Psoas muscle (tissue), 8 donors: ENCODE results near the gene RASAL2. TPM values are rescaled to one million over a fixed set of nuclear protein-coding genes. Genes with fewer than 3 reads are reported as not detected.

Source experiments
- ATAC-seq, 4 donors: fragments of 200-7000 bp; cut with Tn5 transposase; one replicate each; pipeline ENCODE4 v1.9.1; 2020; ENCODE audit warnings: moderate library complexity in 3 of 4, mild to moderate bottlenecking in 2 of 4
- DNase-seq, 2 donors: peaks; one replicate each; pipeline ENCODE4 v3.0.0-alpha.2; 2020
- H3K27ac ChIP-seq: fragments of 200-600 bp; one replicate; pipeline ENCODE4 v1.8.0; 2022
- H3K27me3 ChIP-seq, 3 donors: fragments of 200-600 bp in 1 of 3; one replicate each; pipeline versions ENCODE4 v1.6.1 to v1.8.0; 2013 to 2022; ENCODE audit warnings: low read length in 2 of 3, mild to moderate bottlenecking in 2 of 3, moderate library complexity in 1 of 3; ENCODE audit not compliant: insufficient read depth in 3 of 3
- H3K36me3 ChIP-seq, 2 donors: fragments of 200-600 bp in 1 of 2; one replicate each; pipeline versions ENCODE4 v1.6.1 to v1.8.0; 2013 to 2022; ENCODE audit warnings: low read depth in 1 of 2, mild to moderate bottlenecking in 1 of 2, moderate library complexity in 1 of 2; ENCODE audit not compliant: insufficient read depth in 1 of 2
- H3K4me1 ChIP-seq: fragments of 200-600 bp; one replicate; pipeline ENCODE4 v1.8.0; 2022
- H3K4me3 ChIP-seq: fragments of 200-600 bp; one replicate; pipeline ENCODE4 v1.8.0; 2022; ENCODE audit warnings: mild to moderate bottlenecking
- H3K9me3 ChIP-seq: fragments of 200-600 bp; one replicate; pipeline ENCODE4 v1.8.0; 2022
- CTCF ChIP-seq: fragments of 200-600 bp; IDR thresholded peaks from one replicate; pipeline ENCODE4 v1.8.0; 2022; ENCODE audit warnings: antibody characterized with exemption
- WGBS, 3 donors: extraction: QIAGEN DNeasy Blood & Tissue Kit; methylation state at CpG; one replicate each; pipeline versions ENCODE4 v1.1.6 to v1.1.7; 2013; 5-methylcytosine and 5-hydroxymethylcytosine counted together
- intact Hi-C, 2 donors: fragments of 100-400 bp; cut with DNase I; formaldehyde crosslinking; loops; one replicate each; pipeline versions ENCODE4 v1.11.0 to v1.14.2; 2022
- polyA plus RNA-seq, 3 donors: library from polyadenylated mRNA; stranded (reverse); fragments of 200-250 nt; gene quantifications; one replicate each; pipeline ENCODE4 v1.2.3, GENCODE V29; 2013
- total RNA-seq, 4 donors: library from RNA; stranded (reverse); fragmentation: NEBNext Ultra II Directional in 2 of 4; extraction: Animal tissue kit (Norgen Biotek cat#: 25700) in 2 of 4; gene quantifications; one replicate each; pipeline versions ENCODE4 v1.2.1 to v1.2.4, GENCODE V29; 2021 to 2023
- donor health status: healthy with polysubstance abuse.
- donor health status: DM: no; HTN: no; CAD: no; lungs with moderate emphysema.
- donor health status: Bipolar disorder and iron deficiency.
- donor health status: healthy.
- donor health status: DM: yes; HTN: yes; CAD: no.
- donor health status: DM: no; HTN: no; CAD: no.
- donor health status: DM: no; HTN: no; CAD: no.
- donor health status: DM: yes; HTN: yes; CAD: no.

The RASAL2 gene
- total and polyA plus RNA-seq, 7 donors: 1.9 to 42.1 (median 5.5) TPM

- no peak overlapping the region for H3K4me3 ChIP-seq
- no peak for TF ChIP-seq CTCF
- intact Hi-C loops: no loop called here
Measured at GRCh38 chr1:178161516-178161915, 67.6 kb downstream of the RASAL2 start.

GRCh38 chr1:178165196-178165595 lies 71.3 kb downstream of the RASAL2 start:
- no peak overlapping the region for H3K4me3 ChIP-seq
- no peaks in the 10 kb centered on the region for H3K9me3 ChIP-seq
- no peak for TF ChIP-seq CTCF
- WGBS, 3 donors: 91 to 97% (median 91%) methylated on average over 1 of the region's 1 CpG
- H3K4me1 ChIP-seq: no peaks in the 10 kb centered on the region
- no peaks in the 10 kb centered on the region for H3K36me3 ChIP-seq
- no peak overlapping the region for H3K27ac ChIP-seq
- ATAC-seq (no peak), DNase-seq (no peak)
- H3K27me3 ChIP-seq: no peaks in the 10 kb centered on the region
- intact Hi-C loops: no loop called here

More at GRCh38 chr1:178161516-178161915, 67.6 kb downstream of the RASAL2 start:
- ATAC-seq (no peak), DNase-seq (no peak)
- H3K4me1 ChIP-seq: peaks cover 4% of the 10 kb centered on the region
- H3K9me3 ChIP-seq: no peaks in the 10 kb centered on the region
- WGBS, 3 donors: 61 to 69% (median 62%) methylated on average over 2 of the region's 2 CpGs
- H3K36me3 ChIP-seq: no peaks in the 10 kb centered on the region
- no peaks in the 10 kb centered on the region for H3K27me3 ChIP-seq
- H3K27ac ChIP-seq: no peak overlapping the region

GRCh38 chr1:178166429-178167024 lies 72.6 kb downstream of the RASAL2 start:
- Histone ChIP-seq H3K36me3 (no peaks in the 10 kb centered on the region), H3K4me1 (no peaks in the 10 kb centered on the region), H3K4me3 (no peak overlapping the region), H3K27ac (no peak overlapping the region), H3K9me3 (no peaks in the 10 kb centered on the region), H3K27me3 (no peaks in the 10 kb centered on the region)
- intact Hi-C loops: no loop called here
- ATAC-seq: no peak
- 31 to 50% (median 50%) methylated on average over 1 of the region's 1 CpG for WGBS, 3 donors
- TF ChIP-seq CTCF: no peak
- DNase-seq: no peak

- ATAC-seq (no peak), DNase-seq (no peak)
- no peaks in the 10 kb centered on the region for H3K9me3 ChIP-seq
- H3K4me1 ChIP-seq: no peaks in the 10 kb centered on the region
- TF ChIP-seq CTCF: no peak
- no peak overlapping the region for H3K27ac ChIP-seq
- no peaks in the 10 kb centered on the region for H3K27me3 ChIP-seq
- intact Hi-C loops: no loop called here
- no peaks in the 10 kb centered on the region for H3K36me3 ChIP-seq
- H3K4me3 ChIP-seq: no peak overlapping the region
- WGBS, 3 donors: 80 to 85% (median 85%) methylated on average over 2 of the region's 2 CpGs
Measured at GRCh38 chr1:178168536-178168935, 74.6 kb downstream of the RASAL2 start.

- no peak overlapping the region for H3K4me3 ChIP-seq
- no peaks in the 10 kb centered on the region for H3K4me1 ChIP-seq
- H3K27ac ChIP-seq: no peak overlapping the region
- TF ChIP-seq CTCF: no peak
- WGBS, 3 donors: 94 to 98% (median 98%) methylated on average over 1 of the region's 1 CpG
- no peaks in the 10 kb centered on the region for H3K9me3 ChIP-seq
- intact Hi-C loops: no loop called here
- no peaks in the 10 kb centered on the region for H3K27me3 ChIP-seq
- DNase-seq: no peak
- H3K36me3 ChIP-seq: no peaks in the 10 kb centered on the region
- ATAC-seq: no peak
Measured at GRCh38 chr1:178169649-178170048, 75.7 kb downstream of the RASAL2 start.
